ENCODE measurements around the gene ACTN4. TPM values are rescaled to one million over a fixed set of nuclear protein-coding genes. Genes with fewer than 3 reads are reported as not detected.
"Not testable (repeated sequence)": the region's sequence is repeated elsewhere in the genome, so short reads cannot be mapped to it uniquely, and the experiment has no call there.

ACTN4 gene
- 125 TPM for polyA plus RNA-seq (2013)

GRCh38 chr19:38647368-38647965, at the start of gene ACTN4:
TSS of gene ACTN4 (plus strand) at chr19:38647649. CDS start at chr19:38647746, 97 bp downstream.
- H3K36me3 ChIP-seq (ENCODE audit: control insufficient read depth in 4 of 4, insufficient read depth in 4 of 4, low read length in 3 of 4) = peaks cover 0 to 2% (median 0%) of the 10 kb centered on the region in 4 experiments
- peak within 1 kb of the TSS; percentile 86 to 99 (median 95) for H3K4me3 ChIP-seq (ENCODE audit: control insufficient read depth in 1 of 7, extremely low read depth in 1 of 7, insufficient read depth in 4 of 7, low read depth in 2 of 7, low read length in 6 of 7)
- ChIA-PET POLR2A (interaction anchor here (0.6 to 1.2 kb wide), 5 partner anchors 24 to 58 kb away, joined by 3 to 7 read pairs (median 4); no protein-coding TSS in a partner anchor), CTCF (interaction anchor here (0.9 to 2.5 kb wide), 7 partner anchors 10 to 46 kb away, joined by 3 to 10 read pairs (median 5); no protein-coding TSS in a partner anchor)
- peak within 1 kb of the TSS; percentile 54 to 88 for H3K27ac ChIP-seq (ENCODE audit: insufficient read depth in 1 of 2, low read depth in 1 of 2, low read length in 2 of 2, poor library complexity in 1 of 2, severe bottlenecking in 2 of 2)
- H3K27me3 ChIP-seq (replicated peaks in 2 of 5; ENCODE audit: control insufficient read depth in 4 of 5, insufficient read depth in 5 of 5, low read length in 4 of 5) = no peaks in the 10 kb centered on the region
- no peaks in the 10 kb centered on the region for H3K9me3 ChIP-seq (ENCODE audit: control extremely low read depth in 1 of 5, control insufficient read depth in 4 of 5, insufficient read depth in 2 of 5, low read depth in 1 of 5, low read length in 4 of 5)
- H3K4me1 ChIP-seq (ENCODE audit: control extremely low read depth in 1 of 4, control insufficient read depth in 4 of 4, insufficient read depth in 4 of 4, low read length in 3 of 4) = peaks cover 14 to 49% (median 38%) of the 10 kb centered on the region in 4 experiments
- peak; percentile 96 to 98 (median 98) for DNase-seq
- under 1% methylated on average over 64 of the region's 77 CpGs for WGBS (ENCODE audit: insufficient coverage)

- H3K9me3 ChIP-seq (ENCODE audit: control extremely low read depth in 1 of 5, control insufficient read depth in 4 of 5, insufficient read depth in 2 of 5, low read depth in 1 of 5, low read length in 4 of 5) = no peaks in the 10 kb centered on the region
- 97% methylated on average over 11 of the region's 11 CpGs for WGBS (ENCODE audit: insufficient coverage)
- H3K4me1 ChIP-seq (ENCODE audit: control extremely low read depth in 1 of 4, control insufficient read depth in 4 of 4, insufficient read depth in 4 of 4, low read length in 3 of 4) = no peaks in the 10 kb centered on the region
- CTCF ChIA-PET = interaction anchor here (1.0 kb wide), 1 partner anchor 14 kb away, joined by 3 read pairs; no protein-coding TSS in a partner anchor
- no peak overlapping the region for H3K27ac ChIP-seq (ENCODE audit: insufficient read depth in 1 of 2, low read depth in 1 of 2, low read length in 2 of 2, poor library complexity in 1 of 2, severe bottlenecking in 2 of 2)
- H3K4me3 ChIP-seq (ENCODE audit: control insufficient read depth in 1 of 7, extremely low read depth in 1 of 7, insufficient read depth in 4 of 7, low read depth in 2 of 7, low read length in 6 of 7) = no peak overlapping the region
- no peak for DNase-seq
- H3K36me3 ChIP-seq (ENCODE audit: control insufficient read depth in 4 of 4, insufficient read depth in 4 of 4, low read length in 3 of 4) = peaks cover 0 to 34% (median 11%) of the 10 kb centered on the region in 4 experiments
- POLR2A ChIA-PET = no interaction called here
- no peaks in the 10 kb centered on the region for H3K27me3 ChIP-seq (replicated peaks in 2 of 5; ENCODE audit: control insufficient read depth in 4 of 5, insufficient read depth in 5 of 5, low read length in 4 of 5)
These were observed 47.7 kb upstream of the ACTN4 start for GRCh38 chr19:38599722-38600121.

GRCh38 chr19:38602856-38603255, 44.6 kb upstream of the ACTN4 start:
- CTCF ChIA-PET; H3K4me3 ChIP-seq (ENCODE audit: control insufficient read depth in 1 of 7, extremely low read depth in 1 of 7, insufficient read depth in 4 of 7, low read depth in 2 of 7, low read length in 6 of 7); H3K27me3 ChIP-seq (replicated peaks in 2 of 5; ENCODE audit: control insufficient read depth in 4 of 5, insufficient read depth in 5 of 5, low read length in 4 of 5); DNase-seq; H3K27ac ChIP-seq (ENCODE audit: insufficient read depth in 1 of 2, low read depth in 1 of 2, low read length in 2 of 2, poor library complexity in 1 of 2, severe bottlenecking in 2 of 2); H3K9me3 ChIP-seq (ENCODE audit: control extremely low read depth in 1 of 5, control insufficient read depth in 4 of 5, insufficient read depth in 2 of 5, low read depth in 1 of 5, low read length in 4 of 5); H3K4me1 ChIP-seq (ENCODE audit: control extremely low read depth in 1 of 4, control insufficient read depth in 4 of 4, insufficient read depth in 4 of 4, low read length in 3 of 4); POLR2A ChIA-PET: not testable (repeated sequence)
- peaks cover 0 to 28% (median 11%) of the 10 kb centered on the region in 4 experiments for H3K36me3 ChIP-seq (ENCODE audit: control insufficient read depth in 4 of 4, insufficient read depth in 4 of 4, low read length in 3 of 4)
- WGBS (ENCODE audit: insufficient coverage) = no CpG with 5 or more reads among the region's 5 CpGs

- Histone ChIP-seq H3K9me3 (ENCODE audit: control extremely low read depth in 1 of 5, control insufficient read depth in 4 of 5, insufficient read depth in 2 of 5, low read depth in 1 of 5, low read length in 4 of 5) (no peaks in the 10 kb centered on the region), H3K36me3 (ENCODE audit: control insufficient read depth in 4 of 4, insufficient read depth in 4 of 4, low read length in 3 of 4) (peaks cover under 1 to 48% (median 23%) of the 10 kb centered on the region in 4 experiments), H3K4me1 (ENCODE audit: control extremely low read depth in 1 of 4, control insufficient read depth in 4 of 4, insufficient read depth in 4 of 4, low read length in 3 of 4) (no peaks in the 10 kb centered on the region), H3K4me3 (ENCODE audit: control insufficient read depth in 1 of 7, extremely low read depth in 1 of 7, insufficient read depth in 4 of 7, low read depth in 2 of 7, low read length in 6 of 7) (no peak overlapping the region), H3K27ac (ENCODE audit: insufficient read depth in 1 of 2, low read depth in 1 of 2, low read length in 2 of 2, poor library complexity in 1 of 2, severe bottlenecking in 2 of 2) (no peak overlapping the region), H3K27me3 (replicated peaks in 2 of 5; ENCODE audit: control insufficient read depth in 4 of 5, insufficient read depth in 5 of 5, low read length in 4 of 5) (no peaks in the 10 kb centered on the region)
- DNase-seq = no peak
- CTCF ChIA-PET = no interaction called here
- POLR2A ChIA-PET = interaction anchor here (0.6 kb wide), 1 partner anchor 30 kb away, joined by 5 read pairs; no protein-coding TSS in a partner anchor
- 98% methylated on average over 6 of the region's 6 CpGs for WGBS (ENCODE audit: insufficient coverage)
These were observed 41.3 kb upstream of the ACTN4 start for GRCh38 chr19:38606131-38606530.

GRCh38 chr19:38614289-38614688, 33.2 kb upstream of the ACTN4 start:
- no peak overlapping the region for H3K27ac ChIP-seq (ENCODE audit: insufficient read depth in 1 of 2, low read depth in 1 of 2, low read length in 2 of 2, poor library complexity in 1 of 2, severe bottlenecking in 2 of 2)
- no peak for DNase-seq
- CTCF ChIA-PET = interaction anchor here (0.7 to 1.1 kb wide), 3 partner anchors 9 to 14 kb away, joined by 3 read pairs; no protein-coding TSS in a partner anchor
- no CpG with 5 or more reads among the region's 3 CpGs for WGBS (ENCODE audit: insufficient coverage)
- H3K27me3 ChIP-seq (replicated peaks in 2 of 5; ENCODE audit: control insufficient read depth in 4 of 5, insufficient read depth in 5 of 5, low read length in 4 of 5) = no peaks in the 10 kb centered on the region
- POLR2A ChIA-PET = no interaction called here
- peaks cover 0 to 26% (median 16%) of the 10 kb centered on the region in 4 experiments for H3K4me1 ChIP-seq (ENCODE audit: control extremely low read depth in 1 of 4, control insufficient read depth in 4 of 4, insufficient read depth in 4 of 4, low read length in 3 of 4)
- H3K36me3 ChIP-seq (ENCODE audit: control insufficient read depth in 4 of 4, insufficient read depth in 4 of 4, low read length in 3 of 4) = peaks cover 3 to 37% (median 22%) of the 10 kb centered on the region in 4 experiments
- H3K9me3 ChIP-seq (ENCODE audit: control extremely low read depth in 1 of 5, control insufficient read depth in 4 of 5, insufficient read depth in 2 of 5, low read depth in 1 of 5, low read length in 4 of 5) = no peaks in the 10 kb centered on the region
- H3K4me3 ChIP-seq (ENCODE audit: control insufficient read depth in 1 of 7, extremely low read depth in 1 of 7, insufficient read depth in 4 of 7, low read depth in 2 of 7, low read length in 6 of 7) = no peak overlapping the region

- peaks cover 3 to 30% (median 16%) of the 10 kb centered on the region in 4 experiments for H3K36me3 ChIP-seq (ENCODE audit: control insufficient read depth in 4 of 4, insufficient read depth in 4 of 4, low read length in 3 of 4)
- H3K9me3 ChIP-seq (ENCODE audit: control extremely low read depth in 1 of 5, control insufficient read depth in 4 of 5, insufficient read depth in 2 of 5, low read depth in 1 of 5, low read length in 4 of 5) = no peaks in the 10 kb centered on the region
- peaks cover 2 to 34% (median 23%) of the 10 kb centered on the region in 4 experiments for H3K4me1 ChIP-seq (ENCODE audit: control extremely low read depth in 1 of 4, control insufficient read depth in 4 of 4, insufficient read depth in 4 of 4, low read length in 3 of 4)
- ChIA-PET CTCF (no interaction called here), POLR2A (no interaction called here)
- no peak for DNase-seq
- H3K27ac ChIP-seq (ENCODE audit: insufficient read depth in 1 of 2, low read depth in 1 of 2, low read length in 2 of 2, poor library complexity in 1 of 2, severe bottlenecking in 2 of 2) = no peak overlapping the region
- WGBS (ENCODE audit: insufficient coverage) = 97% methylated on average over 7 of the region's 7 CpGs
- no peaks in the 10 kb centered on the region for H3K27me3 ChIP-seq (replicated peaks in 2 of 5; ENCODE audit: control insufficient read depth in 4 of 5, insufficient read depth in 5 of 5, low read length in 4 of 5)
- H3K4me3 ChIP-seq (ENCODE audit: control insufficient read depth in 1 of 7, extremely low read depth in 1 of 7, insufficient read depth in 4 of 7, low read depth in 2 of 7, low read length in 6 of 7) = no peak overlapping the region
These were observed 32.4 kb upstream of the ACTN4 start for GRCh38 chr19:38615007-38615581.

- H3K36me3 ChIP-seq (ENCODE audit: control insufficient read depth in 4 of 4, insufficient read depth in 4 of 4, low read length in 3 of 4) = peaks cover 1 to 32% (median 17%) of the 10 kb centered on the region in 4 experiments
- POLR2A ChIA-PET = no interaction called here
- H3K4me3 ChIP-seq (ENCODE audit: control insufficient read depth in 1 of 7, extremely low read depth in 1 of 7, insufficient read depth in 4 of 7, low read depth in 2 of 7, low read length in 6 of 7) = no peak overlapping the region
- H3K4me1 ChIP-seq (ENCODE audit: control extremely low read depth in 1 of 4, control insufficient read depth in 4 of 4, insufficient read depth in 4 of 4, low read length in 3 of 4) = peaks cover 2 to 36% (median 25%) of the 10 kb centered on the region in 4 experiments
- 98% methylated on average over 5 of the region's 6 CpGs for WGBS (ENCODE audit: insufficient coverage)
- H3K27ac ChIP-seq (ENCODE audit: insufficient read depth in 1 of 2, low read depth in 1 of 2, low read length in 2 of 2, poor library complexity in 1 of 2, severe bottlenecking in 2 of 2) = no peak overlapping the region
- H3K27me3 ChIP-seq (replicated peaks in 2 of 5; ENCODE audit: control insufficient read depth in 4 of 5, insufficient read depth in 5 of 5, low read length in 4 of 5) = no peaks in the 10 kb centered on the region
- DNase-seq = no peak
- no peaks in the 10 kb centered on the region for H3K9me3 ChIP-seq (ENCODE audit: control extremely low read depth in 1 of 5, control insufficient read depth in 4 of 5, insufficient read depth in 2 of 5, low read depth in 1 of 5, low read length in 4 of 5)
- CTCF ChIA-PET = interaction anchor here (6.6 kb wide), 1 partner anchor 19 kb away, joined by 31 read pairs; no protein-coding TSS in a partner anchor
These were observed 31.2 kb upstream of the ACTN4 start for GRCh38 chr19:38616265-38616664.

Data from common myeloid progenitor, CD34-positive (primary cell).